ENCODE data around the gene GRB2.

GRB2 gene

DNA sequence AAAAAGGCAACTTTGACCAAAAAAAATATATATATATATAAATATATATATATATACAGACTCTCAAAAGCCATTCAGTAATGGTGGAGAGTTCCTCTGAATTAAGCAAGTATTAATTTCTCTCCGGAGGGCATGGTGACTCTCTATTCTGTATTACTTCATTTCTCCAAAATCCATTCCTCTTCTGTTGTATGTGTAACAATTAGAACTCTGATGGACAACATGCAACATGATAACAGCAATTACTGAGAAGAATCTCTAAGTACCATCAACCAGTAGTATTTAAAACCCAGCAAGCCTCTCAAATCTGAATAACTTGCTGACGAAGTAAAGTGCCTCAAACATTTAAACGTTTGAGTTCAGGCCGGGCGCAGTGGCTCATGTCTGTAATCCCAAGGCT lies 2.3 kb downstream of the GRB2 start:
- TF ChIP-seq, protein P1, sequence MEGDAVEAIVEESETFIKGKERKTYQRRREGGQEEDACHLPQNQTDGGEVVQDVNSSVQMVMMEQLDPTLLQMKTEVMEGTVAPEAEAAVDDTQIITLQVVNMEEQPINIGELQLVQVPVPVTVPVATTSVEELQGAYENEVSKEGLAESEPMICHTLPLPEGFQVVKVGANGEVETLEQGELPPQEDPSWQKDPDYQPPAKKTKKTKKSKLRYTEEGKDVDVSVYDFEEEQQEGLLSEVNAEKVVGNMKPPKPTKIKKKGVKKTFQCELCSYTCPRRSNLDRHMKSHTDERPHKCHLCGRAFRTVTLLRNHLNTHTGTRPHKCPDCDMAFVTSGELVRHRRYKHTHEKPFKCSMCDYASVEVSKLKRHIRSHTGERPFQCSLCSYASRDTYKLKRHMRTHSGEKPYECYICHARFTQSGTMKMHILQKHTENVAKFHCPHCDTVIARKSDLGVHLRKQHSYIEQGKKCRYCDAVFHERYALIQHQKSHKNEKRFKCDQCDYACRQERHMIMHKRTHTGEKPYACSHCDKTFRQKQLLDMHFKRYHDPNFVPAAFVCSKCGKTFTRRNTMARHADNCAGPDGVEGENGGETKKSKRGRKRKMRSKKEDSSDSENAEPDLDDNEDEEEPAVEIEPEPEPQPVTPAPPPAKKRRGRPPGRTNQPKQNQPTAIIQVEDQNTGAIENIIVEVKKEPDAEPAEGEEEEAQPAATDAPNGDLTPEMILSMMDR (IDR thresholded peaks at IDR 0.05; ENCODE audit: control insufficient read depth, insufficient read depth, low read depth, low read length, missing control alignments), result no peak
- DNase-seq (ENCODE audit: low read depth), result no peak
- H3K4me3 ChIP-seq (ENCODE audit: control insufficient read depth, low read depth, low read length), result no peak overlapping the region

DNA sequence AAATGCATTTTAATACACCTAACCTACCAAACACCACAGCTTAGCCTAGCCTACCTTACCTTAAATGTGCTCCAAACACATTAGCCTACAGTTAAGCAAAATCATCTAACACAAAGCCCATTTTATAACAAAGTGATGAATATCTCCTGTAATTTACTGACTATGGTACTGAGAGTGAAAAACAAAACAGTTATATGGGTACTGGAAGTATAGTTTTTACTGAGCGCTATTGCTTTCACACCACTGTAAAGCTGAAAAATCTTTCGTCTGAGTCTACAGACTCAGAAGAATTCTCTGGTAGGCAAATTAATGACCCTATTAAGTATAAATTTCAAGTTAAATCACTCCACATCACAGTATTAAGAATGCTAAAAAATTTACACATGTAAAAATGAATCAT lies 3.5 kb downstream of the GRB2 start:
- no peak overlapping the region for H3K4me3 ChIP-seq (ENCODE audit: control insufficient read depth, low read depth, low read length)
- DNase-seq (ENCODE audit: low read depth), result no peak
- TF ChIP-seq, protein P1 (IDR thresholded peaks at IDR 0.05; ENCODE audit: control insufficient read depth, insufficient read depth, low read depth, low read length, missing control alignments), result no peak

DNA sequence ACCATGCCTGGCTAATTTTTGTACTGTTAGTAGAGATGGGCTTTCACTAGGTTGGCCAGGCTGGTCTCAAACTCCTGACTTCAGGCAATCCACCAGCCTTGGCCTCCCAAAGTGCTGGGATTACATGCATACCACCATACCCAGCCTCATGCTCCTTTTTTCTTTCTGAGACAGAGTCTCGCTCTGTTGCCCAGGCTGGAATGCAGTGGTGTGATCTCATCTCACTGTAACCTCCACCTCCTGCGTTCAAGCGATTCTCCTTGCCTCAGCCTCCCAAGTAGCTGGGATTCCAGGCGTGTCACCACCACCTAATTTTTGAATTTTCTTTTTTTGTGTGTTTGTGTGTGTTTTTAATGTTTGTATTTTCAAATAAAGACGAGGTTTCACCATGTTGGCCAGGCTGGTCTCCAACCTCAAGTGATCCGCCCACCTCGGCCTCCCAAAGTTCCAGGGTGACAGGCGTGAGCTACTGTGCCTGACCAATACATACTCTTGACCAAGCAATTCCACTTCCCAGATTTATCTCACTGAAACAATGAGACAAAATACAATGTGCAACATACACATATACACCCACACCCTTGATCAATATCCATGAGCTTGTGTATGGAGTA lies 5.0 kb downstream of the GRB2 start:
- no peak for DNase-seq (ENCODE audit: low read depth)
- H3K4me3 ChIP-seq (ENCODE audit: control insufficient read depth, low read depth, low read length), result no peak overlapping the region
- TF ChIP-seq, protein P1 (IDR thresholded peaks at IDR 0.05; ENCODE audit: control insufficient read depth, insufficient read depth, low read depth, low read length, missing control alignments), result no peak

DNA sequence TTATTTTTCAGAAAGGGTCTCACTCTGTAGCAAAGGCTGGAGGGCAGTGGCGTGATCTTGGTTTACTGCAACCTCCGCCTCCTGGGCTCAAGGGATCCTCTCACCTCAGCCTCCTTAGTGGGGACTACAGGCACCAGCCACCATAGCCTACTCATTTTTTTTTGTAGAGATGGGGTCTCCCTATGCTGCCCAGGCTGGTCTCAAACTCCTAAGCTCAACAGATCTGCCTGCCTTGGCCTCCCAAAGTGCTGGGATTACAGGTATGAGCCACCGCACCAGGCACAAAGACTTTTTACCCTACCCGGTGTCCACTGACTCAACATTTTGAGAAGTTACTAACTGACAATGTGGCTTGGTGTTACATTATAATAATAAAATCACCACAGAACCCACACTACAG lies 7.2 kb downstream of the GRB2 start:
- no peak overlapping the region for H3K4me3 ChIP-seq (ENCODE audit: control insufficient read depth, low read depth, low read length)
- TF ChIP-seq, protein P1 (IDR thresholded peaks at IDR 0.05; ENCODE audit: control insufficient read depth, insufficient read depth, low read depth, low read length, missing control alignments), result no peak
- DNase-seq (ENCODE audit: low read depth), result no peak

DNA sequence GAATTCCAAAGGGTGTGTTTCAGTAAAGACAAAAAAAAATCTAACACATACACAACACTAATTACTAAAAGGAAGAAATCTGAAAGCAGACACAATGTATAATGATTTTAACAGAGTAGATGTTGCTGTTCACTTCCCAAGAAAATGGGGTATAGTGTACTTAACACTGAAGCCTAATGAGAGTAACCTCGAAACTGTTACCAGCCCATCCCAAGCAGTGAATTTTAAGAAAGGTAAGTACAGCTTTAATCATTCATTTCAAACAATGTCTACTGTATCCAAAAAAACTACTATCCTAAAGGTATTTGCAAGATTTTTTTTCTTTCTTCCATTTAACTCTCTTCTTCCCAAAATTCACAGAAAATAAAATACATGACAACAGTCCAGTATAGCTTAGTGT lies 8.3 kb downstream of the GRB2 start:
- H3K4me3 ChIP-seq (ENCODE audit: control insufficient read depth, low read depth, low read length), result no peak overlapping the region
- no peak for DNase-seq (ENCODE audit: low read depth)
- TF ChIP-seq, protein P1 (IDR thresholded peaks at IDR 0.05; ENCODE audit: control insufficient read depth, insufficient read depth, low read depth, low read length, missing control alignments), result no peak

DNA sequence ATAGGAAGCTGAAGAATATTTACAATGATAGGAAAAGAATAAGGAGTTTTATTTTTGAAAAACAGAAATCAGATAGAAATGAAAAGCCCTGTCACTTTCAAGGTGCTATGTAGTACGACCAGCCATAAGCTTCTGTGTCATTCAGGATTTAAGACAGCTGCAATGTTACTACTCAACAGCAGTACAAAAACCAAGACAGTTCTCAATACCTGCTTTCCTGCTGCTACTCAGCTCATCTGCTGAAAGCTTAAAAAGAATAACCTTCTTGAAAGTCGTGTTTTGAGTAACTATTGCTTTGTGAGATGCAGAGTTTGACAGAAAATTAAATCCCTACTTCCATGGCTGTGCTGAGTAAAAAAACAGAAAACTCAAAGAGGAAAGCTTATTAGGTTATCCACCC lies 8.7 kb downstream of the GRB2 start:
- TF ChIP-seq, protein P1 (IDR thresholded peaks at IDR 0.05; ENCODE audit: control insufficient read depth, insufficient read depth, low read depth, low read length, missing control alignments), result no peak
- no peak overlapping the region for H3K4me3 ChIP-seq (ENCODE audit: control insufficient read depth, low read depth, low read length)
- DNase-seq (ENCODE audit: low read depth), result no peak

DNA sequence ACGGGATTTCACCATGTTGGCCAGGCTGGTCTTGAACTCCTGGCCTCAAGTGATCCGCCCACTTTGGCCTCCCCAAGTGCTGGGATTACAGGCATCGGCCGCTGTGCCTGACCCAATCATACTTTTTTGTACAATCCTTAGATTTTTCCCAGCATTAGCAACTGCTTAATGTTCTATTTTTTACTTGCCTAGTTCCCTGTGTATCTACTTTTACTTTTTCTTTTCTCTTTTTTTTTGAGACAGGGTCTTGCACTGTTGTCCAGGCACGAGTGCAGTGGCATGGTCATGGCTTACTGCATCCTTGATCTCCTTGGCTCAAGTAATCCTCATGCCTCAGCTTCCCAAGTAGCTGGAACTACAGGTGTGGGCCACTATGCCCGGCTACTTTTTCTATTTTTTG lies 9.5 kb downstream of the GRB2 start:
- no peak overlapping the region for H3K4me3 ChIP-seq (ENCODE audit: control insufficient read depth, low read depth, low read length)
- TF ChIP-seq, protein P1 (IDR thresholded peaks at IDR 0.05; ENCODE audit: control insufficient read depth, insufficient read depth, low read depth, low read length, missing control alignments), result no peak
- DNase-seq (ENCODE audit: low read depth), result no peak
